ENCODE data around the gene OPN1MW3.
"Not testable (repeated sequence)": the region's sequence is repeated elsewhere in the genome, so short reads cannot be mapped to it uniquely, and the experiment has no call there.

The OPN1MW3 gene

DNA sequence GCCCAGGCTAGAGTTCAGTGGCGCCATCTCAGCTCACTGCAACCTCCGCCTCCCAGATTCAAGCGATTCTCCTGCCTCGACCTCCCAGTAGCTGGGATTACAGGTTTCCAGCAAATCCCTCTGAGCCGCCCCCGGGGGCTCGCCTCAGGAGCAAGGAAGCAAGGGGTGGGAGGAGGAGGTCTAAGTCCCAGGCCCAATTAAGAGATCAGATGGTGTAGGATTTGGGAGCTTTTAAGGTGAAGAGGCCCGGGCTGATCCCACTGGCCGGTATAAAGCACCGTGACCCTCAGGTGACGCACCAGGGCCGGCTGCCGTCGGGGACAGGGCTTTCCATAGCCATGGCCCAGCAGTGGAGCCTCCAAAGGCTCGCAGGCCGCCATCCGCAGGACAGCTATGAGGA, at the start of gene OPN1MW3:
TSS of gene OPN1MW3 (plus strand) at position 301 of the 400 bp plus-strand sequence. CDS start at position 339, 38 bp downstream.
- DNase-seq, result not testable (repeated sequence)

DNA sequence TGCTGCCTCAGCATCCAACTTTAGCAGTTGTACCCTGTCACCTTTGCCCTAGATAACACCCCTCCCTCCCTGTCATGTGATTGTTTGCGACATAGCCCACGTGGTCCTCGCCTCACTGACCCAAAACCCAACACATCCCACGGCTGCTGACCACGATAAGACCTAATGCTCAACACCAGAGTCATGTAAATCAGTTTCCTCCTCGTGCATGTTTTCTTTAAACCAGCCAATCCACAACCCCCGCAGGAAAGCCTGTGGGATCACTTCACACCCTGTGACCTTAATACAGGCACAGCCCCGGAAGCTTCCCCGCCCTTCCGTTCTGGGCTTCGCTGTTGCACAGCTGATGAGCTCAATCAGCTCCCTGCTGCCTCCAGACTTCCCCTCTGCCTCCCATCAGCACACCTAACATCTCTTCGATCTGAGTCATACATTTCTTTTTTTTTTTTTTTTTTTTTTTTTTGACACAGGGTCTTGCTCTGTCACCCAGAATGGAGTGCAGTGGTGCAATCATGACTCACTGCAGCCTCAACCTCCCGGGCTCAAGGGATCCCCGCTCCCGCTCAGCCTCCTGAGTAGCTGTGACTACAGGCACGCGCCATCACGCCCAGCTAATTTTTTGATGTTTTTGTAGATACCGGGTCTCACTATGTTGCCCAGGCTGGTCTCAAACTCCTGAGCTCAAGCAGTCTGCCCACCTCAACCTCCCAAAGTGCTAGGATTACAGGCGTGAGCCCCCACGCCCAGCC, 47.5 kb upstream of the OPN1MW3 start:
- not testable (repeated sequence) for DNase-seq

DNA sequence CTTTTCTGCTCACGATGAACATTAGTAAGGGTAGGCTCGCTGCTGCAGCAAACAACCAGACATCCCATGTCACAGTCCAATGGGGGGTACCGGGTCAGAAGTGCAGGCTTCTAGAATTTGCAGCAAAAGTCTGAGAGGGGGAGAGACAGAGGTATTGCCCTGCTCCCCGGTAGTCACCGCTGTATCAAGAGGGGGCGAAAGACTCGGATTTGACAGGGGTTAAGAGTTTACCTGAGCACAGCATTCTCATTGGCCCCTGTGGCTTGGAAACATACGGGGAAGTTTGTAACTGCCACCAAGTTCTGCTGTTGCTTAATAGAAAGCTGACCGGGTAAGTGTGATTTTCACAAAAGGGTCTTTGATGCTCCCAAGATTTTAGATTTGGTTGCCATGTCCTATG, 46.3 kb upstream of the OPN1MW3 start:
- DNase-seq, result not testable (repeated sequence)

DNA sequence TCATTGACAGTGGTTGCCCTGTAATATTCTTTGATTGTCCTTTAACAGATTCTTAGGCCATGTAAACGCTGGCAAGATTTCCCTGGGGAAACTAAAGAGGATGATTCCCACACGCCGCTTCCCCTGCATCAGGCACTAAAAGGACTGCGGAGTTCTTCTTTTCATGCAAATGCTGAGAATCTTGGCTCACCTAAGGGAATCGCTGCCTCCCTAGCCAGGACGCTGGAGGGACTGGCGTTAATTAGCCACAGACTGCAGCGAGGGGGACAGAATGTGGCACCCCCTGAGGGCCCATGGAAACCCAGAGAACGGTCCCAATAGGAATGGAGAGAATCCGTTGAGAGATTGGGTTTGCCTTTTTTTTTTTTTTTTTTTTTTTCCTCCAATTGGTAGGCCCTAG, 45.9 kb upstream of the OPN1MW3 start:
- not testable (repeated sequence) for DNase-seq

DNA sequence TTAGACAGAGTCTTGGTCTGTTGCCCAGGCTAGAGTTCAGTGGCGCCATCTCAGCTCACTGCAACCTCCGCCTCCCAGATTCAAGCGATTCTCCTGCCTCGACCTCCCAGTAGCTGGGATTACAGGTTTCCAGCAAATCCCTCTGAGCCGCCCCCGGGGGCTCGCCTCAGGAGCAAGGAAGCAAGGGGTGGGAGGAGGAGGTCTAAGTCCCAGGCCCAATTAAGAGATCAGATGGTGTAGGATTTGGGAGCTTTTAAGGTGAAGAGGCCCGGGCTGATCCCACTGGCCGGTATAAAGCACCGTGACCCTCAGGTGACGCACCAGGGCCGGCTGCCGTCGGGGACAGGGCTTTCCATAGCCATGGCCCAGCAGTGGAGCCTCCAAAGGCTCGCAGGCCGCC, 37.9 kb upstream of the OPN1MW3 start, which contains the start of gene OPN1MW2:
TSS of gene OPN1MW2 (plus strand) at position 301 of the 400 bp plus-strand sequence. CDS start at position 361, 60 bp downstream.
- DNase-seq, result not testable (repeated sequence)

DNA sequence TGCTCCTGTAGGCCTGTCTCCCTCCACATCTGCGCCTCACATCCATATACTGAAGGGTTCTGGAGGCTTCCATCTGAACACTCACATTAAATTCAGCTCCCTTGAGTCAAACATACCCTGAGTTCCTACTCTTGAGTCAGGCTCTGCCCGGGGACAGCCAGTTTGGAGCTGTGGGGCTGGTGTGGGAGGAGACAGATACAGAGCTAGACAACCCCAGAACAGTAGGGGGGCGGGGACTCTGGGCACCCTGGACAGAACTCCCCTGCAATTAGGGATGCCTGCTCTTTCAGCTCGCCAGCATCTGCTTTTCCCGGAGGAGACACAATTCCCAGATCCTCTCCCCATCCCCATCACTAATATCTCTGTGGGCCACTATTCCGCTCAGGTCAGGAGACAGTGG, 32.1 kb upstream of the OPN1MW3 start:
- DNase-seq, result not testable (repeated sequence)

DNA sequence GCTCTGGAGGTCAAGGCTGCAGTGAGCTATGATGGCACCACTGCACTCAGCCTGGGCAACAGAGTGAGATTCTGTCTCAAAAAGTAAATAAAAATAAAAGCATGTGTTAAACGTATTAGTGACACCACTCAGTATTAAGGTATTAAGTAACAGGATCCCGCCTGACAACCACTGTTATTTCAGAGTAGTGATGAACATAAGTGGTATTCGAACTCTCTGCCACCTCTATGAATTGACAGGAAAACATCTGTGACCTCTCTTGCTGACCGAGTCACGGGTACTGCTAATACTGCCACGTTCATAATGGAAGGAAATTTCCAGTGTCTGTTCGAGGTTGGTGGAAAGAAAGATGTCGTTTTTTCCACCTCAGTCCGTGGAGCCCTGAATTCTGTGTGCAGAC, 30.7 kb upstream of the OPN1MW3 start:
- DNase-seq, result not testable (repeated sequence)

DNA sequence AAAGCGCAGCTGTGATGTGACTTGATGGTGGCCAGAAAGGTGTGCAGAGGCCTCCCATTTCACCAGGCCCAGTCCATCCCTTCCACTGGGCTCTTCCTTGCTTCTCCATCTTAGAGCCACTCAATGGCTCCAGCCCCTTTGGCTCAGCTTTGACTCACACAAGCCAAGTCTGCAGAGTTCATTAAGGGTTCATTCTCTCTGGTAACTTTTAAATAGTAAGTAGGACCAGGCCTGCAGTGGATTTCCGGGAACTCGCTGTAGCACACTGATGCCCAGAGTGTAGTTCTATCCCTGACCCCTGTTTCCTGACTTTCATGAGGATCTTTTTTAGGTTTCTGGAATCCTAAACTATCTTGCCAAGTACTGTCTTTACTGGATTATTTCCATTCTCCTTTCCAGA, 25.9 kb upstream of the OPN1MW3 start:
- DNase-seq, result not testable (repeated sequence)

DNA sequence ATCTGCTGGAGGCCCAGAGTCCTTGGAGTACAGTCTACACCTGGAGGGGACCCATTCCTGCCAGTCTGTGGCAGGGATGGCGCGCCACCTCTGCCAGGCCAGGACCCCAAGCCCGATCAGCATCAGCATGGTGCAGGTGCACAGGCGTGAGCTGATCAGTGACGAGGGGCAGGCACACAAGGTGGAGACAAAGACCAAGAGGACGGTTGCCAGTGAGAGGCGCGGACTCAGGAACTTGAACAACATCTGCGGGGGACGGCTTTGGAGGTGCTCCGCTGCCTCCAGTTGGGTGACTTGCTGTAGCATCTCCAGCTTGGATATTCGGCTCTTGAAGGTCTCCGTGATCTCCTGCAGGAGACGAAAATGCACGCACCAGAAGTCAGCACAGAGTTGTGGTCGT, 23.8 kb upstream of the OPN1MW3 start:
- DNase-seq, result not testable (repeated sequence)

DNA sequence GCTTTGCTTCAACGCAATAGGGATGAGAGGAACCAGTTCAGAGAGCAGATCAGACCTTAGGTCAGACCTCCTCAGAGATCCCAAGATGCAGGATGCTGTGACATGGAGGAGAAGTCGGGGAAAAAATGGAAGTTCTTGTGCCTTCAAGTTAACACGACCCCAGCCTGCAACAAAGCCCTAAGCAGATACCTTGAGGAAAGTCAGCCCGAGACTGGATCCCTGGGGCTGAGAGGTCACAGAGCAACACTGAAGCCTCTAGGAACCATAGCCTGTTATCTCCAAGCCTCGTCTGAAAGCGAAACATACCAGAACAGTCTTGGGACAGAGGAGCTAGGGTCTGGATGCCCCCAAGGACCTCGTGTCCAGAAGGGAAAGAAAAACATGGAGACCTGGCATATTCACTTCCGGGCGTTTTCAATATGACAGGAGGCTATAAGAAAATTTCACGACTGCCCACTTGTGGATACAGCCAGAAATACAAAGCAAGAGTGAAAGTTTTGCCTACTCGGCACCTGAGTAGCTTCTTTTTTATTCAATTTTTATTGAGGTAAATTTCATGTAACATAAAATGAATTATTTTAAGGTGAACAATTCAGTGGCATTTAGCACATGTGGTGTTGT, 18.3 kb upstream of the OPN1MW3 start:
- DNase-seq, result not testable (repeated sequence)

DNA sequence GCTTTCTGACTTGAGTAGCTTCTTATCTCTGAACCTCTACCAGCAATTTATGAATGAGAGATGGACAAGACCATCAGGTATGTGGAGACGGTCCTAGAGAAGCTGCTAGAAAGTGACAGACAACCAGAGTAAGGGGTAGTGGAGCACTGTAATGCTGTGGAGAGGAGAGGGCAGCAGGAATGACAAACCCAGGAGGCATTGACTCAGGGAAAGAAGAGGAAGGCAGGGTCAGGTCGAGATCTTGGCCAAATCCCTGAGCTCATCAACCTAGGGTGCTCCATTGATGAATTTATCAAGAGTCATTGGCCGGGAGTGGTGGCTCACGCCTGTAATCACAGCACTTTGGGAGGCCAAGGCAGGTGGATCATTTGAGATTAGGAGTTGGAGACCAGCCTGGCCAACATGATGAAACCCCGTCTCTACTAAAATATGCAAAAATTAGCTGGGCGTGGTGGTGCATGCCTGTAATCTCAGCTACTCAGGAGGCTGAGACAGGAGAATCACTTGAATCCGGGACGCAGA, 17.3 kb upstream of the OPN1MW3 start:
- DNase-seq, result not testable (repeated sequence)

DNA sequence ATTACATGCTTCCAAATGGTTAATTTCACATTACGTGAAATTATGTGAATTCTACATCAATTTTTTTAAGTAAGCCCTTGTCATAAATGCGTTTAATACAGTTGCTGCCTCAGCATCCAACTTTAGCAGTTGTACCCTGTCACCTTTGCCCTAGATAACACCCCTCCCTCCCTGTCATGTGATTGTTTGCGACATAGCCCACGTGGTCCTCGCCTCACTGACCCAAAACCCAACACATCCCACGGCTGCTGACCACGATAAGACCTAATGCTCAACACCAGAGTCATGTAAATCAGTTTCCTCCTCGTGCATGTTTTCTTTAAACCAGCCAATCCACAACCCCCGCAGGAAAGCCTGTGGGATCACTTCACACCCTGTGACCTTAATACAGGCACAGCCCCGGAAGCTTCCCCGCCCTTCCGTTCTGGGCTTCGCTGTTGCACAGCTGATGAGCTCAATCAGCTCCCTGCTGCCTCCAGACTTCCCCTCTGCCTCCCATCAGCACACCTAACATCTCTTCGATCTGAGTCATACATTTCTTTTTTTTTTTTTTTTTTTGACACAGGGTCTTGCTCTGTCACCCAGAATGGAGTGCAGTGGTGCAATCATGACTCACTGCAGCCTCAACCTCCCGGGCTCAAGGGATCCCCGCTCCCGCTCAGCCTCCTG, 9.9 kb upstream of the OPN1MW3 start:
- DNase-seq, result not testable (repeated sequence)

DNA sequence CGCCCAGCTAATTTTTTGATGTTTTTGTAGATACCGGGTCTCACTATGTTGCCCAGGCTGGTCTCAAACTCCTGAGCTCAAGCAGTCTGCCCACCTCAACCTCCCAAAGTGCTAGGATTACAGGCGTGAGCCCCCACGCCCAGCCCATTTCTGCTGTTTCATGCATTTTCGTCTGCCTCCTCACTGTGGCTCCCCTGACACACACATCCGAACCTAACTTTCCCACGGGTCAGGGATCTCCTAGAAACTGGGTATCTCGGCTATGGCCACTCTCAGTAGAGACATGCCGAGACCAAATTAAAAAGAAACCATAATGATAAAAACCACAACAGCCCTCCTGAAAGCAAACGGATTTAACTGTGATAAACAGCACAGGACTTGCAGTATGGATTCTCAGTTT, 9.3 kb upstream of the OPN1MW3 start:
- DNase-seq, result not testable (repeated sequence)

DNA sequence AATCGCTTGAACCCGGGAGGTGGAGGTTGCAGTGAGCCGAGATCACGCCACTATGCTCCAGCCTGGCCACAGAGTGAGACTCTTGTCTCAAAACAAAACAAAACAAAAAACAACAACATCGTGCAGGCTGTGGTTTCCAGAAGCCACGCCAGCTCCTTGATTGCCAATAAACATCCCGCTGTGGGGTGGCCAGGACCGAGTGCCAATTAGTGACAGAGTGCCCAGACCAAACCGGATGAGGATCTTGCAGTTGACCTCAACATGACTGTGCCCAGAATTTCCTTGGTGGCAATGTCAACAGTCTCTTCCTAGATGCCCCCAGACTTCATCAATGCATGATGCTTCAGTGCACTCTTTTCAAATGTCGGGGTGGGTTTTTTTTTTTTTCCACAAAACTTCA, 1.3 kb downstream of the OPN1MW3 start:
- DNase-seq, result not testable (repeated sequence)

DNA sequence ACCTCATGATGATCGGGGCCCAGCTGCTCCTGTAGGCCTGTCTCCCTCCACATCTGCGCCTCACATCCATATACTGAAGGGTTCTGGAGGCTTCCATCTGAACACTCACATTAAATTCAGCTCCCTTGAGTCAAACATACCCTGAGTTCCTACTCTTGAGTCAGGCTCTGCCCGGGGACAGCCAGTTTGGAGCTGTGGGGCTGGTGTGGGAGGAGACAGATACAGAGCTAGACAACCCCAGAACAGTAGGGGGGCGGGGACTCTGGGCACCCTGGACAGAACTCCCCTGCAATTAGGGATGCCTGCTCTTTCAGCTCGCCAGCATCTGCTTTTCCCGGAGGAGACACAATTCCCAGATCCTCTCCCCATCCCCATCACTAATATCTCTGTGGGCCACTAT, 5.7 kb downstream of the OPN1MW3 start:
- not testable (repeated sequence) for DNase-seq

DNA sequence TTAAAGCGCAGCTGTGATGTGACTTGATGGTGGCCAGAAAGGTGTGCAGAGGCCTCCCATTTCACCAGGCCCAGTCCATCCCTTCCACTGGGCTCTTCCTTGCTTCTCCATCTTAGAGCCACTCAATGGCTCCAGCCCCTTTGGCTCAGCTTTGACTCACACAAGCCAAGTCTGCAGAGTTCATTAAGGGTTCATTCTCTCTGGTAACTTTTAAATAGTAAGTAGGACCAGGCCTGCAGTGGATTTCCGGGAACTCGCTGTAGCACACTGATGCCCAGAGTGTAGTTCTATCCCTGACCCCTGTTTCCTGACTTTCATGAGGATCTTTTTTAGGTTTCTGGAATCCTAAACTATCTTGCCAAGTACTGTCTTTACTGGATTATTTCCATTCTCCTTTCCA, 11.9 kb downstream of the OPN1MW3 start:
- not testable (repeated sequence) for DNase-seq

DNA sequence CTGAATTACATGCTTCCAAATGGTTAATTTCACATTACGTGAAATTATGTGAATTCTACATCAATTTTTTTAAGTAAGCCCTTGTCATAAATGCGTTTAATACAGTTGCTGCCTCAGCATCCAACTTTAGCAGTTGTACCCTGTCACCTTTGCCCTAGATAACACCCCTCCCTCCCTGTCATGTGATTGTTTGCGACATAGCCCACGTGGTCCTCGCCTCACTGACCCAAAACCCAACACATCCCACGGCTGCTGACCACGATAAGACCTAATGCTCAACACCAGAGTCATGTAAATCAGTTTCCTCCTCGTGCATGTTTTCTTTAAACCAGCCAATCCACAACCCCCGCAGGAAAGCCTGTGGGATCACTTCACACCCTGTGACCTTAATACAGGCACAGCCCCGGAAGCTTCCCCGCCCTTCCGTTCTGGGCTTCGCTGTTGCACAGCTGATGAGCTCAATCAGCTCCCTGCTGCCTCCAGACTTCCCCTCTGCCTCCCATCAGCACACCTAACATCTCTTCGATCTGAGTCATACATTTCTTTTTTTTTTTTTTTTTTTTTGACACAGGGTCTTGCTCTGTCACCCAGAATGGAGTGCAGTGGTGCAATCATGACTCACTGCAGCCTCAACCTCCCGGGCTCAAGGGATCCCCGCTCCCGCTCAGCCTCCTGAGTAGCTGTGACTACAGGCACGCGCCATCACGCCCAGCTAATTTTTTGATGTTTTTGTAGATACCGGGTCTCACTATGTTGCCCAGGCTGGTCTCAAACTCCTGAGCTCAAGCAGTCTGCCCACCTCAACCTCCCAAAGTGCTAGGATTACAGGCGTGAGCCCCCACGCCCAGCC, 27.3 kb downstream of the OPN1MW3 start:
- DNase-seq, result not testable (repeated sequence)

DNA sequence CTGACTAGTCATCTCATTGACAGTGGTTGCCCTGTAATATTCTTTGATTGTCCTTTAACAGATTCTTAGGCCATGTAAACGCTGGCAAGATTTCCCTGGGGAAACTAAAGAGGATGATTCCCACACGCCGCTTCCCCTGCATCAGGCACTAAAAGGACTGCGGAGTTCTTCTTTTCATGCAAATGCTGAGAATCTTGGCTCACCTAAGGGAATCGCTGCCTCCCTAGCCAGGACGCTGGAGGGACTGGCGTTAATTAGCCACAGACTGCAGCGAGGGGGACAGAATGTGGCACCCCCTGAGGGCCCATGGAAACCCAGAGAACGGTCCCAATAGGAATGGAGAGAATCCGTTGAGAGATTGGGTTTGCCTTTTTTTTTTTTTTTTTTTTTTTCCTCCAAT, 29.0 kb downstream of the OPN1MW3 start:
- DNase-seq, result not testable (repeated sequence)

DNA sequence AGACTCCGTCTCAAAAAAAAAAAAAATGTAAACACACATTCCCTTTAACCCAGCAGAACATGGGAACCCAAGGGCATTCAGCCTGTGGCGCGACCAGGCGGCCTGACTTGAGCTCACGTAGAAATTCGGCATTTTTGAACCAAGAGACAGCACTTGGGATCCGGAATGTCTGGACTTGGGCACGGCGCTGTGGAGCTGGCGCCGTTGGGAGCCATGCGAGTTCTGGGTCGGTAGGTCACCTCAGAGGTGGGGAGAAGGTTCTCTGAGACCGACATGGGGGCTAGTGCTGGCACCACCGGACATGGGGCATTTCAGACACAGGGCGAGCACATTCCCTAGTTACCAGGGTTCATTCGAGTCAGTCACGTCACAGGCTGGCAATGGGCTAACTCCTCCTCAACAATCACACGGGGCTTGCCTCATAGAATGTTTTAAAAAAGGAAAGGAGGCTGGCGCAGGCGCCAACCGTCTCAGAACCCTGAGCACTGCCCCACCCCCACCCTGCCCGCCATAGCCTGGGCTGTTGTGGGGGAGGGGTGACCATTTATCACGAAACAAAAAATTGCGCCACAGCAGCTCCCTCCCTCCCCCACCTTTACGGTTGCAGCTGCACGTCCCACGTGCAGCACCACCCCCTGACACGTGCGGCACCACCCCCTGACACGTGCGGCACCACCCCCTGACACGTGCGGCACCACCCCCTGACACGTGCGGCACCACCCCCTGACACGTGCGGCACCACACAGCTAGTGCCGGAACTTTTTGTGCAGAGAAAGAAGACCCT, 37.6 kb downstream of the OPN1MW3 start, which contains the start of gene TEX28:
TSS of gene TEX28 (minus strand) at position 334 of the 784 bp plus-strand sequence. CDS start 3,007 bp downstream, outside the sequence.
- no peak for DNase-seq

DNA sequence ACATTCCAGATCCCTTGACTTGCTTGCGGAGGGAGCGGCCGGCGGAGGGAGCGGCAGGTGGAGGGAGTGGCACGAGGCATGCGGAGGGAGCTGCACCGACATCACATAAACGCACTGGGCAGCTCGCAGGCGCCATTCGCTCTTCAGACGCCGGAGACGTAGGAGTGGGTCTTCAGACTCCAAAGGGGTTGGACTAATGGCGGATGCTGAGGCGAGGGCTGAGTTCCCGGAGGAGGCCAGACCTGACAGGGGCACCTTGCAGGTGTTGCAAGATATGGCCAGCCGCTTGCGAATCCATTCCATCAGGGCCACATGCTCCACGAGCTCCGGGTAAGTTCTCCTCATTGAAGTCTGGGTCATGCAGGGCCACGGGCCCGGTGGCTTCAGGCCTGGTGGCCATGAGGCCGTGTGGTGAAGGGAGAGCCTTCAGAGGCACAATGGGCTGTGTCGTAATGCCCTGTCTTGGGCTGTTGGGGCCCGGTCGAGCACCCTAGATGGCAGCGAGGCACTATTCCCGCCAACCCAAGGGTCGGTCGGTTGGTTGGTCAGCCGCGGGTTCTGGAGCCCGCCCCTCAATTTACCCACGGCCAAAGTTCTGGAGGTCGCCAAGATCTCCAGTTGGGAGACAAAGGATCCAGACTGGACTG, 38.4 kb downstream of the OPN1MW3 start, which contains the start of gene TKTL1:
TSS of gene TKTL1 (plus strand) at position 132 of the 647 bp plus-strand sequence. CDS start at position 197, 65 bp downstream.
- no peak for DNase-seq

DNA sequence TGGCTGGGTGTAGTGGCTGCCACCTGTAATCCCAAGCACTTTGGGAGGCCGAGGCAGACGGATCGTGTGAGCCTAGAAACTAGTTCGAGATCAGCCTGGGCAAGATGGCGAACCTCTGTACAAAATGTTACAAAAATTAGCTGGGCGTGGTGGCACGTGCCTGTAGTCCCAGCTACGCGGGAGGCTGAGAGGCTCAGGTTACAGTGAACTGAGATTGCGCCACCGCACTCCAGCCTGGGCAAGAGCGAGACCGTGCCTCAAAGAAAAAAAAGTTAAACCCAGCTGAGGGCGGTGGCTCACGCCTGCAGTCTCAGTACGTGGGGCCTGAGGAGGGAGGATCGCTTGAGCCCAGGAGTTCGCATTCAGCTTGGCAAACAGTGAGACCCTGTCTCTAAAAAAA, 39.3 kb downstream of the OPN1MW3 start:
- no peak for DNase-seq

Measured in CD4-positive, alpha-beta T cell treated with Interleukin-12 subunit alpha and Interleukin-12 subunit beta, for 1 hour (primary cell).